WTC11 (cell line): ENCODE data around the gene TMEM178A.

Source experiments
- ATF1 ChIP-seq: sonication (generic); formaldehyde crosslinking; IDR thresholded peaks from 2 replicates; pipeline ENCODE4 v1.8.1; 2023; ENCODE audit warnings: mild to moderate bottlenecking, moderate library complexity, missing genetic modification reagents
- CTCF ChIP-seq: fragments of 200-600 bp; IDR thresholded peaks from 2 replicates; pipeline ENCODE4 v1.8.0; 2022; ENCODE audit warnings: antibody characterized with exemption
- FOXK1 ChIP-seq: sonication (generic); formaldehyde crosslinking; IDR thresholded peaks from 2 replicates; pipeline ENCODE4 v1.8.0; 2022; ENCODE audit warnings: mild to moderate bottlenecking, moderate library complexity, missing genetic modification reagents
- NFE2L1 ChIP-seq: sonication (generic); formaldehyde crosslinking; IDR thresholded peaks from 2 replicates; pipeline ENCODE4 v1.8.1; 2023; ENCODE audit warnings: missing genetic modification reagents
- NFYB ChIP-seq: sonication (generic); formaldehyde crosslinking; conservative IDR thresholded peaks from 2 replicates; pipeline ENCODE4 v1.8.0; 2022; ENCODE audit warnings: low read depth, missing genetic modification reagents
- SP1 ChIP-seq: sonication (generic); formaldehyde crosslinking; conservative IDR thresholded peaks from 2 replicates; pipeline ENCODE4 v1.8.1; 2022; ENCODE audit warnings: missing genetic modification reagents
- STAT6 ChIP-seq: sonication (generic); formaldehyde crosslinking; conservative IDR thresholded peaks from 2 replicates; pipeline ENCODE4 v1.8.1; 2023; ENCODE audit warnings: mild to moderate bottlenecking, low read depth, missing genetic modification reagents, moderate library complexity
- ZNF232 ChIP-seq: sonication (generic); formaldehyde crosslinking; IDR thresholded peaks from 2 replicates; pipeline ENCODE4 v1.8.0; 2022; ENCODE audit warnings: mild to moderate bottlenecking, missing genetic modification reagents
- ZNF263 ChIP-seq: sonication (generic); formaldehyde crosslinking; IDR thresholded peaks from 2 replicates; pipeline ENCODE4 v1.8.1; 2022; ENCODE audit warnings: low read depth, mild to moderate bottlenecking, moderate library complexity, missing genetic modification reagents
- ZNF281 ChIP-seq: sonication (generic); formaldehyde crosslinking; IDR thresholded peaks from 2 replicates; pipeline ENCODE4 v1.8.0; 2023; ENCODE audit warnings: mild to moderate bottlenecking, missing genetic modification reagents
- ZNF671 ChIP-seq: fragments of 250-450 bp; sonication (Bioruptor Pico); IDR thresholded peaks from 2 replicates; pipeline ENCODE4 v1.8.0; 2021; ENCODE audit warnings: mild to moderate bottlenecking
- ZSCAN18 ChIP-seq: fragments of 250-450 bp; sonication (Bioruptor Pico); IDR thresholded peaks from 2 replicates; pipeline ENCODE4 v2.1.2; 2022; ENCODE audit warnings: mild to moderate bottlenecking, moderate library complexity

- no peak for TF ChIP-seq NFYB (CRISPR knock-in tag)
- TF ChIP-seq CTCF: no peak
- no peak for TF ChIP-seq NFE2L1 (CRISPR knock-in tag)
- no peak for TF ChIP-seq ZSCAN18 (CRISPR knock-in tag)
- TF ChIP-seq ATF1 (CRISPR knock-in tag): no peak
- TF ChIP-seq SP1 (CRISPR knock-in tag): no peak
- no peak for TF ChIP-seq STAT6 (CRISPR knock-in tag)
- no peak for TF ChIP-seq FOXK1 (CRISPR knock-in tag)
- no peak for TF ChIP-seq ZNF281 (CRISPR knock-in tag)
- no peak for TF ChIP-seq ZNF232 (CRISPR knock-in tag)
- TF ChIP-seq ZNF671 (CRISPR knock-in tag): no peak
- no peak for TF ChIP-seq ZNF263 (CRISPR knock-in tag)
Measured at GRCh38 chr2:39661826-39662225, 3.9 kb upstream of the TMEM178A start.
